GM21529 (cell line): ENCODE results near the gene APOBEC2.

ENCODE experiments used
- ATAC-seq: cut with Tn5 transposase; IDR thresholded peaks from one replicate; pipeline ENCODE4 v1.9.1; 2021; ENCODE audit not compliant: unreplicated experiment

The APOBEC2 gene

DNA sequence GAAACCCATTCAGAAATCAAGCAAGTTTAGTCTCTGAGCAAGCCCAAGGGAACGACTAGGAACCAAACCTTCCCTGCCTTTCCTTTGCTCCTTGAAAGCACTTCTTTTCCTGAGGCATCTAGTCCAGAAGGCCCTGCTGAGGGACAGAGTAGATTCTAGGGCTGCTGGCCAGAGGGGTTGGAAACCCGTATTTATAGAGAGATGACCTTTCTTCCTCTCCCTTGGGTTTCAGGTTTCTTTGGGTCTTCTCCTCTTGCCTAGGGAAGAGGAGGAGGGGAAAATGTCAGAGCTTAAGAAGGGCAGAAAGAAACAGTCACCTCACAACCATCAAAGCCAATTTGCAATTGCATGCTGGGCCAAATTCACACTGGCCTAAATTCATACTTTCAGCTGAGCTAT, 5.8 kb downstream of the APOBEC2 start:
- ATAC-seq: no peak

DNA sequence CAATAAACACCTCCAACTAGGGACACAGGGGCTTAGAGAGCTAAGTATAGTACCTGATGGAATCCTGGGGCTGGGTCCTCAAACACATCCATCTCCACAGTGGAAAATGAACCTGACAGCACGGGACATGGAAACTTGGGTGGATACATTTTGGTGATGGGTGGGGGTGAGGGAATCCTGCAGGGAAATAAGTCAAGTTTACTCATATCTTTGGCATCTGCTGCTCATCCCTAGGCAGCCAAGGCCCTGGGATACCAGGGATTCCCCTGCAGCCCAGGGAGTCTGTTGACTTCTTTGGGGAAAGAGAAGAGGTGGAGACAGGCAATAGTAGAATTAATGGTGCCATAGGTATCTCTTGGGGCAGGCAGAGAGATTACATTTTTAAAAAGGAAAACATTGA, 6.6 kb downstream of the APOBEC2 start:
- ATAC-seq: no peak

- no peak for ATAC-seq
Measured at GRCh38 chr6:41061196-41061726, 8.3 kb downstream of the APOBEC2 start.

GRCh38 chr6:41062056-41062455, 9.1 kb downstream of the APOBEC2 start:
- no peak for ATAC-seq

- ATAC-seq: no peak
Measured at GRCh38 chr6:41063884-41064285, 10.9 kb downstream of the APOBEC2 start.

DNA sequence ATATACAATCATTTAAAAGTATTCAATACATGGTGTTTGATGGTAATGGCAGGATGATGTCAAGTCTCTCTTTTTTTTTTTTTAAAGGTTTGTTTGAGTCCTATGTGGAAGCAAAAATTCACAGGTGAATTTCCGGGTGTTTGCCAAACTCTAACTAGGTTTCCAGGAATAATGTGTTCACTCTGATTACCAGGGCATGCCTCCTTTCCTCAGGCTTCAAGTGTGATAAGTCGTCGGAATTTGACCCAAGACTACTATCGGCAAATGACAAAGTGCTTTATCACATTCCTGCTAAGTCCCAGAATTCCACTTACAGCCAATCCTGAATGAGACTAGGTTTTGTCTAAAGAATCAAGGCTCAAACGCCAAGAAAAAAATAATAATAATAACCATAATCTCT, 11.8 kb downstream of the APOBEC2 start:
- no peak for ATAC-seq

- ATAC-seq: no peak
Measured at GRCh38 chr6:41065550-41066026, 12.6 kb downstream of the APOBEC2 start.

DNA sequence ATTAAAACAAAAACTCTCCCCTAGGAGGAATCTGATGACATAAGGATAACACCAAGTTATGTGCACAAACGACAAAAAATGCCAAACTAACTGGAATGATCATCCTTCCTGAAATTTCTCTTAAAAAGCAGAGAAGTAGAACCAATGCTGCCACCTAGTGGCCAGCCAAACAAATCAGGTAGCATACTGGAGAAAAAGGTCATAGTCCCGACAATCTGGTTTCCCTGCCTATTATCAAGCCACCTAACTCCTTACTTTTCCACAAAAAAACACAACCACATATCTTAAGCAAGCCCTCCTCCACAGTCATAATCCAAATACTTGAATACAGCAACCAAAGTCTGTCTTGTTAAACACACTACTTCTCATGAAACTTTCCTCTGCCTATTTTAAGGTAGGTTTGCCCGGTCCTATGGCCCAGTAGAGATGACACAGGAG, 13.9 kb downstream of the APOBEC2 start:
- no peak for ATAC-seq

GRCh38 chr6:41071501-41071922, 18.5 kb downstream of the APOBEC2 start:
- no peak for ATAC-seq

- ATAC-seq: peak; percentile 66
Measured at GRCh38 chr6:41071923-41072835, 19.2 kb downstream of the APOBEC2 start, which contains the start of gene OARD1. OARD1 (minus strand) TSS chr6:41072356; CDS start chr6:41071634, 722 bp downstream.

DNA sequence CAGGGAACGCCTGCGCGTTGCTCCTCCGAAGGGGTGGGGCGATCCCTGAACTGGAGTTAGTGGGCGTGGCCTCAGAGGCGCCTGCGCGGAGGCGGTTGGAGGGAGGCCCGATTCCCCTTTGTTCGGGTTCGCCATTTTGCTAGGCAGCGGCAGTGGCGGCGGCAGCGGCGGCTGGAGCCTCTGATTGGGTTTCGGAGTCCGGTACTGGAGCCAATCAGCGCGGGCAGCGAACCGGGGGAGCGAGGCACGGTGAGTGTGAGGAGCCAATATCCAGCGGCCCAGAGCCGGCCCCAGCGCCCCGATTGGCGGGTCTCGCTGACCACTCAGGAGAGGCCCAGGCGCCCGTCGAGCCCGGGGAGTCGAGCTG, 19.8 kb downstream of the APOBEC2 start, which contains the start of gene NFYA:
NFYA (plus strand) TSS at position 139 of the 367 bp plus-strand sequence. CDS start 6,116 bp downstream, outside the sequence.
- ATAC-seq: peak; percentile 61

- ATAC-seq: peak; percentile 32
Measured at GRCh38 chr6:41073203-41073967, 20.4 kb downstream of the APOBEC2 start.

DNA sequence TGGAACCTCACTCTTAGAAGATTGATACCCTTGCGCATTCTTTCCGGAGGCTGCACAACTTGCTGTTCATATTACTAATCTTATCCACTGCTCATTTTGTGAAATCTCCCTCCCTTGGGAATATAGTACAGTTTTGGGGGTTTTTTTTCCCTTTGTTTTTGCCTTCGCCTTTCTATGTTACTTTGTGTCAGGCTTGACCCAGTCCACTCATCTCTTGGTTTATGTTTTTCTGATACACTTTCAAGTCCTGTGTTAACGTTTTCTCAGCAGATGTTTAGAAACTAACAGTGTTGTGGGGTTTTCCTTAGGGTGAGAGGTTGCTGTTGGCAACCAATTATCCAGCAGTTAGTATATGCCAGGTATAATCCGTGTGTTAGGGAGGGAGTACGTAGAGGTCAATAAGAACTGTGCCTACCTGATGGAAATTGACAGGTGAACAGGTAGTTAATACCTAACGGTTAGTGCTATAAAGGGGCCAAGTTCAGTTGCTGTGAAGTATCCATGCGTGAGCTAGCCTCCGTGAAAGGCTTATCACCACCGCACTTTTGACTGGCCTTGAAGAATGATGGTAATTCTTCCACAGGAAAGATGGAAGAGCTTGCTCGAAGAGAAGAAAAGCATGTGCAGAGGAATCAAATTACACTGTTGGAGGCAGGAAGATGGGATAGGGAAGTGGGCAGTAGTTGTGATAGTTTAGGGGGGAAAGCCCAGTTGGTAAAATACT, 21.1 kb downstream of the APOBEC2 start:
- ATAC-seq: no peak

- no peak for ATAC-seq
Measured at GRCh38 chr6:41074692-41075436, 21.9 kb downstream of the APOBEC2 start.

GRCh38 chr6:41075651-41076626, 22.9 kb downstream of the APOBEC2 start:
- no peak for ATAC-seq

DNA sequence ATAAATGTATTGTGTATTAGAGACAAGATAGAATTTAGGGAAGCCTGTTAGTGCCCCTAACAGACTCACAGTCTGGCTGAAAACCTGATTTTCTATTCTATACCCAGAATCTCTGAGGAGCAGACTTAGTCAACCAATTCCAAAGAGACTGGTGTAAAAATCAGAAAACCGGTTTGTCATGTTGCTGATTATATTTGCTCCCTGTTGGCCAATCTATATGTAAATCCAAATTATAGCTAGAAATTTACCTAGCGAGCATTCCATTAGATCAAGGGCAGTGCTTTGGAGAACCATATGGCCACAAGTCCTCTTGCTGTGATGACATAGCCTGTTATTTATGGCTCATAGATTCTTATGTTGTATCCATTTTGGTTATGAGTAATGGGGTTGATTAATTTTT, 24.5 kb downstream of the APOBEC2 start:
- no peak for ATAC-seq

DNA sequence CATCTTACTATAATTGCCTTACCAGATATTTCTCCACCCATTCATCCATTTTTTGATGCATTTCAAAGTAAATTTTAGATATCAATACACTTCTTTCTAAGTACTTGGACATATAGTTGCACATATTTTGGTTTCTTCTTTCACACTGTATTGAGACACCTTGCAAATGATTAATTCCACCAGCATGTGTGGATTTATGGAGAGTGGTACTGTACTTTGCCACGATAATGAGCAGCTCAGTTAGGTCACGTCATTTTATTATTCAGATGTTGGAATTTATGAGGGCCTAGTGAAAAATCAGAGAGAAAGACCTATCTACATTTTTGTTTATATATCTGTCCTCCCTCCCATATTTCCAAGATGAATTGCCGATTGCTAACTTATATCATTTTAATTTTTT, 25.1 kb downstream of the APOBEC2 start:
- no peak for ATAC-seq

GRCh38 chr6:41079080-41079479, 26.1 kb downstream of the APOBEC2 start:
- no peak for ATAC-seq

- ATAC-seq: no peak
Measured at GRCh38 chr6:41080621-41081020, 27.6 kb downstream of the APOBEC2 start.
